M059J (cell line): ENCODE results near the gene DNASE1L2. TPM values are rescaled to one million over a fixed set of nuclear protein-coding genes. Genes with fewer than 3 reads are reported as not detected.

Source experiments
- DNase-seq: peaks from one replicate; pipeline ENCODE4 v3.0.0-alpha.2; 2012; ENCODE audit warnings: low read depth
- total RNA-seq: library from RNA; depleted of rRNA; stranded (reverse); fragments of >200 nt; shearing (Covaris generic); gene quantifications from 2 replicates; pipeline ENCODE4 v1.2.3, GENCODE V29; 2014

DNASE1L2 gene
- total RNA-seq, 1 experiment from 2014 or later: 0.64 TPM

DNA sequence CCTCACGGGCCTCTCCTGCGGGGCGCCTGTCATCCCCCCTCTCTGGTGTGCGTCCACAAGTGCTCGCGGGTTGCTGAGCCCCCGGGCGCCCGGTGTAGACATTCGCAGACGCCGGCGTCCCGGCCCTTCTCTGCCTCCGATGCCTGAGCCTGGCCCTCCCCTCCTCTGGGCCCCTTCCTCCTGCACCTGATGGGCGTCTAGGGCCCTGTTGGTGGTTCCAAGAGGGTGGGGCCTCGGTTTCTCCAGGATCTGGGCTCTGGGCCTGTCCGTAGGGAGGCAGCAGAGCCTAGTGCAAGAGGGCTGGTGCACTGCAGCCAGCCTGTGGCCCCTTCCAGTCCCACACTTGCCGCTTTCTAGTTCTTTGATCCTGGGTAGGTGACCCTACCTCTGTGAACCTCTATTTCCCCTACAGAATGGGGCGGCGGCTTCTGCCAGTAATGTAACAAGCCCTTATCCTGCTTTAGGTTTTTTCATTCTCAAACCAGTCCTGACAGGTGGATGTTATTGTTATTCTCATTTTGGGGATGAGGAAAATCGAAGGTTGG, 12.2 kb upstream of the DNASE1L2 start:
- DNase-seq: peak; percentile 59

DNA sequence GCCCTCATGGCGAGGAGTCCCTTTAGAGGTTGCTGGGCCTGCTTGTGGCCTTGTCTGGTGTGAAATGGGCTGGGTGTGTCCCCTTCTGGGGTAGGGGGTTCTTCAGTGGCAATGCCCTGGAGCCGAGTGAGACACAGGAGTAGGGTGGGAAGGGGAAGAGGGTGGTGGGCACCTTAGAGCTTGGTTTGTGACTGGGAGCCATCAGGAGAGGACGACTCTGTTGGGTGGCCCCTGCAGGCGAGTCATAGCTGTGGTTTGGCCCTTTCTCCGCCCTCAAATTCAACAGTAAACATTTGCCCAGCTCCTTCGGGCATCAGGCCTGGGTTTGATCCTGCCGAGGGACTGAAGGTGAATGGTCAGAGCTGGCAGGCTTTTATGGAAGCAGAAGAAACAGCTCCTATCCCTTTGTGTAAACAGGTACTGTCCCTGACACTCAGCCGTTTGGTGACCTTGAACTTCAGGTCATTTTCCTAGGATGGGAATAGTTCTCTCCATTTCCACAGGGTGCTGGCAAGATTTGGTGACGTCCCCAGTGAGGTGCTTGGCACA, 9.9 kb upstream of the DNASE1L2 start:
- peak; percentile 73 for DNase-seq

DNA sequence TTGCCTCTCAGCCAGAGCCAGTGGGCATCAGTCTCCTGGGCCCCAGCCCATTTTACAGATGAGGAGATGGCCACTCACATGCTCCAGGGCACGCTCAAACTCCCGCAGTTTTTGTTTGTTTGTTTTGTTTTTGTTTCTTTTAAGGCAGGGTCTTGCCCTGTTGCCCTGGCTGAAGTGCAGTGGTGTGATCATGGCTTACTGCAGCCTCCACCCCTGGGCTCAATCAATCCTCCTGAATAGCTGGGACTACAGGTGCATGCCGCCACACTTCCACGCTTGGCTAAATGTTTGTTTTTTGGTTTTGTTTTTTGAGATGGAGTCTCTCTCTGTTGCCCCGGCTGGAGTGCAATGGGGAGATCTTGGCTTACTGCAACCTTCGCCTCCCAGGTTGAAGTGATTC, 9.3 kb upstream of the DNASE1L2 start:
- DNase-seq: no peak

DNA sequence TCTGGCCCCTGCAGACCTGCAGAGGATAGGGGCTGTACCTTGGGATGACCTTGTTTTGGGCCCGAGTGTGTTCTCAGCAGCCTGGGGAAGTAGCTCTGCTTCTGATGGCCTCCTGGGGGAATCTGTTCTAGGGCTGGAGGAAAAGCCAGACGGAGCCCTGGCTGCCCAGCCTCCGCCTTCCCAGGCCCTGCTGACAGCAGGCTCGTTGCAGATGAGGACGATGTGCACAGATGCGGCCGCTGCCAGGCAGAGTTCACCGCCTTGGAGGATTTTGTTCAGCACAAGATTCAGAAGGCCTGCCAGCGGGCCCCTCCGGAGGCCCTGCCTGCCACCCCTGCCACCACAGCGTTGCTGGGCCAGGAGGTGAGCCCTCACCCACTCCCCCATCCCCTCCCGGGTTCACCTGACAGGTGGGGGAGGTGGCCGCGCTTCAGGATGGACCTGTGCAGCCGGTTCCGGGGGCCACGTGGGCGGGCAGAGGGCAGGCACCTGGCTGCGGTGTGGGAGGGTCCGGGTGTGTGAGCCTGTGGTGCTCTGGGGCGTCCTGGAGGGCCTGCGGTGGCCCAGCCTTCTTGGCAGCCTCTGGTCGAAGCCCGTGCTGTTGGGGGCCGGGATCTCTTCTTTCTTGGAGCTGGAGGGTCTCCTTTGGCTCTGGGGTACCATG, 8.0 kb upstream of the DNASE1L2 start:
- no peak for DNase-seq

DNA sequence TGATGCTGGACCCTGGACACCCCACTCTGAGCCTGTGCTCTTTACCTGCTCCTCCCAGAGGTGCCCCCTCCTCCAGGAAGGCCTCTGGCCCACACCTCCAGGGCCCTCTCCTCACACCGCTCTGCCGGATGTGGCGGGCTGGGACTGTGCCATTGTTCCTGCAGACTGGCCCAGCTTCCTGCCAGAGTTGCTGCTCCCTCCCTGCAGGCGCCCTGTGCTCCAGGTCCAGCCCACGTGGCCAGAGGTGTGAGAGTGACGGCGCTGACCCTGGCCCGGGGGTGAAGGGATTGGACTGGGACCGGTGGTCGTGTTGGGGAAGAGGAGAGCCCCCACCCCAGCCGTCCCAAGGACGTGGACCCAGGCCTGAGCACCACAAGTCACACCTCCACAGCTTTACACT, 7.2 kb upstream of the DNASE1L2 start:
- no peak for DNase-seq

DNA sequence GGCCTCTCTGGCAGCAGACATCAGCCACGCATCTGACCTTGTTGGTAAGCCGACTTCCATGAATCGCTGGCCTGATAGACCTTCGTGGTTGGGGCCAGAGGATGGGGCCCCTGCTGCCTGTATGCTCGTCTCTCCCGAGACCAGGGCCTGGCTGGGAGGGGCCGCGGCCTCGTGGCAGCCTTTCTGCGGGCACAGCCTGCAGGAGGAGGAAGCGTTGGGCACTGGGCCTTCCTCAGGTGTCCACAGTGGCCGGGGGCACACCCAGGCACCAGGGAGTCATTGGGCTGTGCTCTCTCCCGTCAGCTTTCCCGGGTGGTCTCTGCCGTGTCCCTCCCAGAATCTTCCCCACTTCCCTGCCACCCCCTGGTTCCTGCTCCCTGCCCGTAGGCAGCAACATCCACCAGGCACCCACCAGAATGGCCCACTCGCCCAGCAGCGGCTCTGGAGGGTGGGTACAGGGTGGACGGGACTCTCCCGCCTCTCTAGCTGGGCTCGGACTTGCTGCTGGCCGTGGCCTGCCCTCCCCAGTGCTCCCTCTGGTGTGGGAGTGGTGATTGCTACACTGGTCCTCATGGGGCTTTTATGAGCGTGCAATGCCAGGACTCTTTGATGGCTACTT, 6.5 kb upstream of the DNASE1L2 start:
- DNase-seq: no peak

DNA sequence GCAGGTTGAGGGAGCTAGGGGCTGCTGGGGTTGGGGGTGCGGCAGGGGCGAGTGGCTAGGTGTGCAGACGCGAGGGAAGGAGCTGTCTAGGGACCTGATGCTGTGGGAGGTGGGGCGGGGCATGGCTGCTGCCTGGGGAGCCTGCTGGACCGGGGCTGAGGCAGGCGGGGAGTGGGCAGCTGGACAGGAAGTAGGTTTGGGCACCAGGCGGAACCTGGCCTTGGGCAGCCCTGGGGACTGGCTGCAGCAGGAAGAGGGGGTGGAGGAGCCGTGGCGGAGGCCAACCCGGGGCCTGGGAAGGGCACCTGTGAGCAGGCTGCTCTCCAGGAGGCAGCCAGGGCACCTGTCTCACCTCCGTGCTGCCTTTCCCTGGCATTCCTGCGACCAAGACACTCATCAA, 5.9 kb upstream of the DNASE1L2 start:
- DNase-seq: no peak

DNA sequence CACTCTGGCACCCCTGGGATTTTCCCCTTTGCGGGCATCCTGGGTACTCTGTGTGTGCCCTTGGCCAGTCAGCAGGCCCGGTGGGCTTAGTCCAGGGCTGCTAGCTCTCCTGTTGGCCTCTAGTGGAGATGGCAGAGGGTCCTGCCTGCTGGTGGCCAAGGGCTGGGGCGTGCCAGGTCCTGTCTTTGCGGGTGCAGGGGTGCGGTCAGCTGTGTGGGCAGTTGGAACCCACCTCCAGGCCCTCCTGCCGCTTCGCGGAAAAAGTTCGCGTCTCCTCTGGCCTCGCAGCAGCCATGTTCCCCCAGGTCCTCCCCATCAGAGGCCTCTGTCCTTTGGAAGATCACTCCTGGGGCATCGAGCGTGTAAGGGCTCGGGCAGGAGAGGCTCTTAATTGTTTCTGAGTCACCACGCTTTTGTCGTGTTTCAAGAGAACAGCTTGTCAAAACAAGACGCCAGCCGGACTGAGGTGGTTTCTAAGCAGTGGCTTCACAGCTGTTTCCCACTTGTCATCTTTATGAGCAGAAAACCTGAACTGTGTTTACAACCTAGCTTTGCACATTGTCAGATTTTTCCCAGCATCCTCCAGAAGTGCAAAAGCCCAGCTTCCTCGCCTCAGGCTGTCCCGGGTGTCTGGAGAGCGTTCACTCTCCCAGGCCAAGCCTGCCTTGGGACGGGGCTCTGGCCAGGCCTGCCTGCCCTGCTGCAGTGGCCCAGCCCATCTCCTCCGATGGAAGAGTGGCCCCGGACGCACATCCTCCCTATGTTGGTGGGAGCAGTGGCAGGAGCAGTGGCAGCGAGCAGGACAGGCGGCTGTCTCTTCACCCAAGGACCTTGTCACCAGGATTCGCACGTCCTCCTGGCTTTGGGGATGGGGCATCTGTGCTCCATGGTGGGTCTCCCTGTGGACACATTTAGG, 5.0 kb upstream of the DNASE1L2 start:
- DNase-seq: no peak

DNA sequence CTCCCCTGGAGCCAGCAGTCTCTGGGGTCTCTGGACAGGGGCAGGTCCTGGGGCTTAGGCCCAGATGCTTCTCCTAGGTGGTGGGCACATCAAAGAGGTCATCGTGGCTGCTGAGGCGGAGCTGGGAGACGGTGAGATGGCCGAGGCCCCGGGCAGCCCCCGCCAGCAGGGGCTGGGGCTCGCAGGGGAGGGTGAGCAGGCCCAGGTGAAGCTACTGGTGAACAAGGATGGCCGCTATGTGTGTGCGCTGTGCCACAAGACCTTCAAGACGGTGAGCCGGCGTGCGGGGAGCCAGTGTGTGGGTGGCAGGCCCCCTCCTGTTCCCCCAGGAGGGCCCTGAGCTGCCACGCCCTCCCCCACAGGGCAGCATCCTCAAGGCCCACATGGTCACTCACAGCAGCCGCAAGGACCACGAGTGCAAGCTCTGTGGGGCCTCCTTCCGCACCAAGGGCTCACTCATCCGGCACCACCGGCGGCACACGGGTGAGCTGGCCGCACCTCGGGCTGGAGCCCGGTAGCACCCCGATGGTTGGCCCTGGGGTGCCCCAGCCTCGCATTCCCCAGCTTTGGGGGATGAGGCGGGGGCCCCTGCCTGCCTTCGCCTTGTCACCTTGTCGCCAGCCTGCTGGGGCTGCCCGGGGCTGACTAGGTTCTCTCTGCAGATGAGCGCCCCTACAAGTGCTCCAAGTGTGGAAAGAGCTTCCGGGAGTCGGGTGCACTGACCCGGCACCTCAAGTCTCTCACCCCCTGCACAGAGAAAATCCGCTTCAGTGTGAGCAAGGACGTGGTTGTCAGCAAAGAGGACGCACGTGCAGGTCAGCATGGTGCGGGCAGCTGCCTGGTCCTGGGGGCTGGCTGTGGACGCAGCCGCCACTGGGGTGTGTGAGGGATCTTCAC, 3.9 kb upstream of the DNASE1L2 start:
- DNase-seq: no peak

DNA sequence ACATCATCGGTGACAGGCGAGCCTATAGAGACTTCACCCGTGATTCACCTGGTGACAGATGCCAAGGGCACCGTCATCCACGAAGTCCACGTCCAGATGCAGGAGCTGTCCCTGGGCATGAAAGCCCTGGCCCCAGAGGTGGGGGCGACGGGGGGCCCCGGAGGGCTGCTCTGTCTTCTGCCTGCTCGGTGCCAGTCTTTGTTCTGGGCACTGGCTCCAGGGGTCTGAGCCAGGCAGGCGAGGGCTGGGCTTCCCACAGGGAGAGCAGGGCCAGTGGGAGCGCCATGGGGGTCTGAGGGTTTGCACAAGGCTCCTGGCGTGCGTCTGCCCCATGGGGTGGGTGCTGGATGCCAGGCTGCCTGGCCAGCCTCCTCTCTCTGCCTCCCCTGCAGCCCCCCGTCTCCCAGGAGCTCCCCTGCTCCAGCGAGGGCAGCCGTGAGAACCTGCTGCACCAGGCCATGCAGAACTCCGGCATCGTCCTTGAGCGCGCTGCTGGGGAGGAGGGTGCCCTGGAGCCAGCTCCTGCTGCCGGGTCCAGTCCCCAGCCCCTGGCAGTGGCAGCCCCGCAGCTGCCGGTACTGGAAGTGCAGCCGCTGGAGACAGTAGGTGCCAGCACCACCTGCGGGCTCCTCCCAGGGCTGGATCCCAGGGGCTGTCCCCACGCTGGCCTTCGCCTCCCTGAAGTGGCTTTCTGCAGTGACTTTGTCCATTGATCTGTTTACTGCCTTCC, 3.0 kb upstream of the DNASE1L2 start:
- no peak for DNase-seq

DNA sequence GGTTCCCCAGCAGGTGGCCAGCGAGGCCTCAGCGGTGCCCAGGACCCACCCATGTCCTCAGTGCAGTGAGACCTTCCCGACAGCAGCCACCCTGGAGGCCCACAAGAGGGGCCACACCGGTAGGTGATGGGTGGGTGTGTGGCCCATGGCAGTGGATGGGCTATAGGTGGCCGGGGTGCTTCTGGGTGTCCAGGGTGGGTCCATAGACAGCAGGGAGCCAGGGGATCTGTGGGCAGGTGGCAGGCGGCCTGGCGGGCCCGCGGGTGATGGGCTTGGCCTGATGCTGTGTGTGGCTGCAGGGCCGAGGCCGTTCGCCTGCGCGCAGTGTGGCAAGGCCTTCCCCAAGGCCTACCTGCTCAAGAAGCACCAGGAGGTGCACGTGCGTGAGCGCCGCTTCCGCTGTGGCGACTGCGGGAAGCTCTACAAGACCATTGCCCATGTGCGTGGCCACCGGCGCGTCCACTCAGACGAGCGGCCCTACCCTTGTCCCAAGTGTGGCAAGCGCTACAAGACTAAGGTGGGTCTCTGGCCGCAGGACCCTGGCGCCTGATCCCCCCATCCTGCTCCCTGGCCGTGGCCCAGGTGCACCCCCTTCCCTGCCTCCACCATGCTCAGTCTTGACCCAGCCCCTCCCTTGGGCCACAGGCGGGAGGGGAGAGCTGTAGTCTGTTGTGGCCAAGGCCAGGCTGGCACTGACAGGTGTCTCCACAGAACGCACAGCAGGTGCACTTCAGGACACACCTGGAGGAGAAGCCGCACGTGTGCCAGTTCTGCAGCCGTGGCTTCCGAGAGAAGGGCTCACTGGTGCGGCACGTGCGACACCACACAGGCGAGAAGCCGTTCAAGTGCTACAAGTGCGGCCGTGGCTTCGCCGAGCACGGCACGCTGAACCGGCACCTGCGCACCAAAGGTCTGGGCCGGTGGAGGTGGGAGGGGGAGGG, 2.1 kb upstream of the DNASE1L2 start:
- DNase-seq: no peak

DNA sequence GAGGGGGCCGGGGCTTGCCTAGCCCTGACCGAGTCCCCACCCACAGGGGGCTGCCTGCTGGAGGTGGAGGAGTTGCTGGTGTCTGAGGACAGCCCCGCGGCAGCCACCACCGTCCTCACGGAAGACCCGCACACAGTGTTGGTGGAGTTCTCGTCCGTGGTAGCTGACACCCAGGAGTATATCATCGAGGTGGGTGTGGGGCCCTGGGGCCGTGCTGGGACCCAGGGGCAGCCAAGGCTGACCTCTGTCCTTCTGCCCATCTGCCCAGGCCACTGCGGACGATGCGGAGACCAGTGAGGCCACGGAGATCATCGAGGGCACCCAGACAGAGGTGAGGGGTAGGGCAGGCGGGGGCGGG, 1.5 kb upstream of the DNASE1L2 start:
- DNase-seq: no peak

DNA sequence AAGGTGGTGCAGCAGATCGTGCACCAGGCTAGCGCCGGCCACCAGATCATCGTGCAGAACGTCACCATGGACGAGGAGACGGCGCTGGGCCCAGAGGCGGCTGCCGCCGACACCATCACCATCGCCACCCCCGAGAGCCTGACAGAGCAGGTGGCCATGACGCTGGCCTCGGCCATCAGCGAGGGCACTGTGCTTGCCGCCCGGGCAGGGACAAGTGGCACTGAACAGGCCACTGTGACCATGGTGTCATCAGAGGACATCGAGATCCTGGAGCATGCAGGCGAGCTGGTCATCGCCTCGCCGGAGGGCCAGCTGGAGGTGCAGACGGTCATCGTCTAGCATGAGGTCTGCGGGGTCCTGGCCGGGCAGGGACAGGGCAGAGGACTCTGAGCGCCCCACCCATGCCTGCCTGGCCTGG, 1.0 kb upstream of the DNASE1L2 start:
- DNase-seq: no peak

DNA sequence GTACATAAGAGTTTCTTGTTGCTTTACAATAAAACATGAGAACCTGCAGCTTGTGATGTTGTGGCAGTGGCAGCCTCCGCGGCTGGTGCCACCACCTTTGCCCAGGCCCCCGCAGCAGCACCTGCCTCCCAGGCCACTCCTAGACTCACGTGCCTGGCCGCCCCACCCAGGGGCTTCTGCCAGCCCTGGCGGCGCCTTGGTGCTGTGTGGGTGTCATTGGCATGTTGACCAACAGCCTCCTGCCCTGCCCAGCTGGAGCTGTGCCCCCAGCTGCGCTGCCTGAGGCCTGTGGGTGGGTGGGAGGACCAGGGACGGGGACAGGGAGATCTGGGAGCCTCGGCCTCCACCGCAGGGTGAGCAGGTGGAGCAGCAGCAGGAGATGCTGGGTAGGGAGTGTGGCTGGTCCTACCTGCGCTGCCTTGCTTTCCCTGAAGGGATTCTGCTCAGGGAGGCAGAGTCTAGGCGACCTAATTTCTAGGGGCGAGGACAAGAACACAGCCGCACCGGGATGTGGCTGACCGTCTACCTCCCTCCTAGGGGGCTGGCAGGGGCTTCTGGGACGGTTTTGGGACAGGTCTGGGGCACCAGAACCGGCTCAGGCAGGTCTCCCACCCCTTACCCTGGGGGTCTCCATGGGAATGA, 428 bp upstream of the DNASE1L2 start:
- no peak for DNase-seq

DNA sequence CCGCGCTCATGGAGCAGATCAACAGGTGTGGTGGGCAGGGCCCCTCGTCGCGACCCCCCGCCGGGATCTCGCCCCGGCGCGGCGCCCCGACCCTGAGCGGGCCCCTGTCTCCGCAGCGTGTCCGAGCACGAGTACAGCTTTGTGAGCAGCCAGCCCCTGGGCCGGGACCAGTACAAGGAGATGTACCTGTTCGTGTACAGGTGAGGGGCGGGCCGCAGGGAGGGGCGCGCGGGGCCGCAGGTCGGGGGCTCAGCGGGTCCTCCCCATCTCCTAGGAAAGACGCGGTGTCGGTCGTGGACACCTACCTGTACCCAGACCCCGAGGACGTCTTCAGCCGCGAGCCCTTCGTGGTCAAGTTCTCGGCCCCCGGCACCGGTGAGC, 848 bp downstream of the DNASE1L2 start:
- DNase-seq: no peak

DNA sequence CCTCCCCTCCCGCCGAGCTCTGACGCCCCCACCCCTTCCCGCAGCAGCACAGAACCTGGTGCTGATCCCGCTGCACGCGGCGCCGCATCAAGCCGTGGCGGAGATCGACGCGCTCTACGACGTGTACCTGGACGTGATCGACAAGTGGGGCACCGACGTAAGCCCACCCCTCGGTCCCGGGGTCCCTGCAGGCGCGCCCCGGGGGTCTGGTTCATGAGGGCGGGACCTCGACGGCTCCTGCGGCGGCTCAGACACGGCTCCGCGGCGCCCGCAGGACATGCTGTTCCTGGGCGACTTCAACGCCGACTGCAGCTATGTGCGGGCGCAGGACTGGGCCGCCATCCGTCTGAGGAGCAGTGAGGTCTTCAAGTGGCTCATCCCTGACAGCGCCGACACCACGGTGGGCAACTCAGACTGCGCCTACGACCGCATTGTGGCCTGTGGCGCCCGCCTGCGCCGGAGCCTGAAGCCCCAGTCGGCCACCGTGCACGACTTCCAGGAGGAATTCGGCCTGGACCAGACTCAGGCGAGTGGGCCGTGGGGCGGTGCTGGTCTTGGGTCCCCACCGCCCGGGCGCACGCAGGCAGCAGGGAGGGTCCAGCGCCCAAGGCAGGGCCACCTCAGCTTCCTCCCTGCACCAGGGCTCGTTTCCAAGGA, 1.4 kb downstream of the DNASE1L2 start:
- no peak for DNase-seq

DNA sequence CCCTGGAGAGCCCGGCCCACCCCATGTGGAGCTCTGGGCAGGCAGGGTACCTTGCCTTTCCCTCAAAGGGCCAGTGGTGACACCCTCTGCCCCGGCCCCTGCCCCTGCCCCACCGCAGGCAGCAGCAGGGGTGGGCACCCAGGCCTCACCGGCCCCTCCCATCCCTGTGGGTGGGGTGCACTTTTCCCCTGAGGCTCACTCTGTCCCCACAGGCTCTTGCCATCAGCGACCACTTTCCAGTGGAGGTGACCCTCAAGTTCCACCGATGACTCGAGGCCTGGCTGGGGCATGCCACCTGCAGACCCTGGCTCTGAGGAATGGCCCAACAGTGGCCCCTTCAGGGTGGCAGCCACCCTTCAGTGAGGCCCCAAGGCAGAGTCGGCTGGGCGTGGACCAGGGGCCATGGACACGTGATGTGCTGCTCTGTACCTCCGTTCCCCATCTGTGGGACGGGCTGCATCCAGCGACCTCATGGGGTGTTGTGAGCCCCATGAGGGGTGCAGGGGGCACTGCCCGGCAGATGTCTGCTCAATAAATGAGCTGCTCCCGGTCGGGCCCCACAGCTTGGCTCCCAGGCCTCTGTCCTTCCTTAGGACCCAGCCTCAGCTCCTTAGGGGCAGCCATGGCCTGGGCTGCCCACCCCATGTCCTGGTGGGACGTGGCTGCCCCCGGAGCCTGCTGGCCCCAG, 2.0 kb downstream of the DNASE1L2 start:
- no peak for DNase-seq
